ENCODE data around the gene FAM3D.
"Not testable (repeated sequence)": the region's sequence is repeated elsewhere in the genome, so short reads cannot be mapped to it uniquely, and the experiment has no call there.

FAM3D gene, protein sequence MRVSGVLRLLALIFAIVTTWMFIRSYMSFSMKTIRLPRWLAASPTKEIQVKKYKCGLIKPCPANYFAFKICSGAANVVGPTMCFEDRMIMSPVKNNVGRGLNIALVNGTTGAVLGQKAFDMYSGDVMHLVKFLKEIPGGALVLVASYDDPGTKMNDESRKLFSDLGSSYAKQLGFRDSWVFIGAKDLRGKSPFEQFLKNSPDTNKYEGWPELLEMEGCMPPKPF

GRCh38 chr3:58666683-58667082 is at the start of gene FAM3D:
FAM3D (minus strand) TSS chr3:58666774; CDS start chr3:58655563, 11,211 bp downstream.
- peak in 1 of 2 donors; percentile 28 for DNase-seq

DNA sequence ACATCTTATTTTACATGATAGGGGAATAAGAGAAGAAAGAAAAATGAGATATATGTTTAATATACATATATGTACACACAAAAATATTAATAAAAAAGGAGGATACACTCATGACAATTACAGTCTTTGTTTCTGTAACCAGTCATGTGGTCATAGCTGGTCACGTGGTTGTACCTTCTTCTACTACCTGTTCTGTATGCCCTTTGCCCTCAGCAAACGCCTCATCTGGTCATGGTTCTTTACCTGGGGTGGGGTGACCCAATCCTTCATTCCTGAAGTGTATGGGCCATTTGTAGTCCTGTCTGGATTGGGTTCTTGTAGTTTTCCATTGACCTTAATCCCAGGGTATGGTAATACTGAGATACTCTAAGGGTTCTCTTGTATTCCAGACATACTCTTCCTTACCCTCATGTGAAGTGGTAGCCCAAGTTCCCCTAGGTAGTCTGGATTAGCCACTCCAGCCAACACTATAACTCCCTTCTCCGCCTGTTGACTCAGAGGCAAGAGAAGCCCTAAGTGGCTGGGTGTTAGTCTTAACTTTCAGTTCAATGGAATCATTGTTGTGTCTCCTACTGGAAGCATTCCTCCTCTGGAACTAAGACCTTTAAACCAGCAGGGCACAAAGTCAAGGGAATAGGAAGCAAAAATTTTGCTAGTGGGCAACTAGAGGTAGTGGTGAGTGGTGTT is 47.3 kb upstream of the FAM3D start:
- DNase-seq, result no peak

GRCh38 chr3:58711871-58712270 is 45.3 kb upstream of the FAM3D start:
- no peak for DNase-seq

DNA sequence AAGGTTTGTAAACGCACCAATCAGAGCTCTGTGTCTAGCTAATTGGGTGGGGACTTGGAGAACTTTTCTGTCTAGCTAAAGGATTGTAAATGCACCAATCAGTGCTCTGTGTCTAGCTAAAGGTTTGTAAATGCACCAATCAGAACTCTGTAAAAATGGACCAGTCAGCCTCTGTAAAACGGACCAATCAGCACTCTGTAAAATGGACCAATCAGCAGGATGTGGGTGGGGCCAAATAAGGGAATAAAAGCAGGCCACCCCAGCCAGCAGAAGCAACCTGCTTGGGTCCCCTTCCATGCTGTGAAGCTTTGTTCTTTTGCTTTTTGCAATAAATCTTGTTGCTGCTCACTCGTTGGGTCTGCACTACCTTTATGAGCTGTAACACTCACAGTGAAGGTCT is 42.4 kb upstream of the FAM3D start:
- DNase-seq, result not testable (repeated sequence)

DNA sequence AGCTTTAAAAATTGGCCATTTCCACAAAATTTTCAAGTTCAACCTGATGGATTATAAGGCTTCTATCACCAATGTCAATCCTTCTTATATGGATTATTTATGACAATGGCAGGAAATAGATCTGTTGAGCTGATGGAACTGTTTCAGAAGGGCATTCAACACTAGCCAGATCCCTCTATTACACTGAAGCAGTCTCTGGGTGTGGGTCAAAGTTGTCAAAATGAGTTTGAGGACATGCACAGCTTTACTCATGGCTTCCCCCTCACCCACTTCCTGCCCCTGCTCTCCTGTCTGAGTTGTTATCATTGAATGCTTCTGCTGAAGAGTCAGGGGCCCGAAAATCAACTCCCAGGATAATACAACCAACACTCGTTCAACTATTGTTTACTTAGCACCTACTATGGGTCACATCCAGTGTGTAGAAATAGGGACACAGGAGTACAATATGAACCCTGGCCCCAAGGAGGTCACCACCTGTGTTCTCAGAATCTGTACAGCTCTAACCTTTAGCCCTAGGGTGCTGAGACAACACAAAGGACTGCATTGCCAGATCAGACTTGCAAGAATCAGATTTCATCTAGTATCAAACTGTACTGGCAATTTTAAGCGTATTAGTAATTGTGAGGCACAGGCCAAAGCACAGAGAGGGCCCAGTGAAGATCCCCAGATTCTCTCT is 41.7 kb upstream of the FAM3D start:
- DNase-seq, result no peak

- no peak for DNase-seq
Observed at GRCh38 chr3:58707390-58707930, 40.9 kb upstream of the FAM3D start.

DNA sequence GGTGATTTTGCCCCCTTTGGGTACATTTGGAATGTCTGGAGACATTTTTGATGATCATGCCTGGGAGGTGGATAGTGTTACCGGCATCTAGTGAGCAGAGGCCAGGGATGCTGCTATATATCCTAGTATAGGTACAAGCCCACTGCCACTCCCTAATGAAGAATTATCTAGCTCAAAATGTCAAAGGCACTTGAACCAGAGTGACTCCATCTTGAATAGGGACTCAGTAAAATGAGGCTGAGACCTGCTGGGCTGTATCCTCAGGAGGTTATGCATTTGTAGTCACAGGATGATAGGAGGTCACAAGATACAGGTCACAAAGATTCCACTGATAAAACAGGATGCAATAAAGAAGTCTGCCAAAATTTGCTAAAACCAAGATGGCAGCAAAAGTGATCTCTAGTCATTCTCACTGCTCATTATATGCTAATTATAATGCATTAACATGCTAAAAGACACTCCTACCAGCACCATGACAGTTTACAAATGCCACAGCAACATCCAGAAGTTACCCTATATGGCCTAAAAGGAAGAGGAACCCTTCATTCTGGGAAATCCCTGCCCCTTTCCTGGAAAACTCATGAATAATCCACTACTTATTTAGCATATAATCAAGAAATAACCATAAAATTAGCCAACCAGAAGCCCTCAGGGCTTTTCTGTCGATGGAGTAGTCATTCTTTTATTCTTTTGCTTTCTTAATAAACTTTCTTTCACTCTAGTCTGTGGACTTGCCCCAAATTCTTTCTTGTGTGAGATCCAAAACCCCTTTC is 40.0 kb upstream of the FAM3D start:
- no peak for DNase-seq

DNA sequence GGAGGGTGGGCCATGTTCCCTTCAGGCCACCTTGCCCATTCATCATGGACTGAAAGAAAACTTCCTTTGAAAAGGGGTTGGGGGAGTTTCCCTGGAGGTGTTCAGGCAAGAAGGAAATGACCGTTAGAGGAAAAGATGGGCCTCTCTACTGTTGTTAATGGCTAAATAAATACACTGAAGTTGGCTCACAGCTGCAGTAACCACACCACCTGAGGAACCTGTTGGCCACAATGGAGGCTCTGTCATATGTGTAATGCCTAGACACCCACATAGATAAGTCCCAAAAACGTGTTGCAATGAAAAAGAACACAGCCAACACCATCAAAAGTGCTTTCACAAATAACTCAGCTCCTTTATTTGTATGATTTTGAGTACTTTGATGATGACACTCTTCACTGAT is 38.2 kb upstream of the FAM3D start:
- no peak for DNase-seq

DNA sequence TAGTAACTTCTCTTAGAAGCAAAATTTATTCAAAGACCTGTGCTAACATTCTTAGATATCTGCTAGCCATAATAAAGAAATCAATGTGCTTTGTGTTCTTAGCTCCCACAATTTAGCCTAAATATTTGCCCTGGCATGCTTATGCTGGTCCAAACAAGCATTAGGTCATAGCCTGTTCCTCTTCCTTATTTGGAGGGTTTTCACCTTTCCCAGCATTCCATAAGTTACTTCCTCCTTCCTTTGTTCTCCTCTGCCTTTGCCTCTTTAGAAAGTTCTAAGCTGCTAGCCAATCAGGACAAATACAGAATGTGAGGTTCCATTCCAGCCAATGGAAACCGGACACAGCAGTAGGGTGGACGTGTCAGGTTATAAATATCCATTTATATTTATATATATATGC is 37.7 kb upstream of the FAM3D start:
- DNase-seq, result not testable (repeated sequence)

GRCh38 chr3:58698246-58698645 is 31.7 kb upstream of the FAM3D start:
- no peak for DNase-seq

- DNase-seq, result no peak
Observed at GRCh38 chr3:58697561-58697960, 31.0 kb upstream of the FAM3D start.

- DNase-seq, result not testable (repeated sequence)
Observed at GRCh38 chr3:58696813-58697212, 30.2 kb upstream of the FAM3D start.

DNA sequence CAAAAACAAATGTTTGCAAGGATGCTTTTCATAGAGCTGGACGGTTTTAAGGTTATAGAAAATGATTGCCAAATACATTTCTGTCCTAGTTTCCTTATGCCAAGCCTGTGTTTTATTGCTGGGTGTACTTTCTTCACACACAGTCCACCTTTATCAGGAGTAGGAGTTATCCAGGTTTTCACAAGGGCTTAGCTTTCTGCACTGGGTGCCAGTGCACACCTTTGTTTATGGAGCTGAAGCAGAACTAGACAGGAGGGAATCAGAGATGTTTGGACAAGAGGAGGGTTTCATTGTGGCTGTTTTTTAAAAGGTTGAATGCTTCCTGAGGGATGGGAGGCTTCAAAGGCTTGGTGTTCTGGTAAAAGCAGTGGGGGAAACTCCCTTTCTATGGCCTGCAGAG is 29.5 kb upstream of the FAM3D start:
- DNase-seq, result no peak

- DNase-seq, result not testable (repeated sequence)
Observed at GRCh38 chr3:58695284-58695683, 28.7 kb upstream of the FAM3D start.

- DNase-seq, result no peak
Observed at GRCh38 chr3:58693940-58694850, 27.6 kb upstream of the FAM3D start.

GRCh38 chr3:58692484-58692883 is 25.9 kb upstream of the FAM3D start:
- no peak for DNase-seq

DNA sequence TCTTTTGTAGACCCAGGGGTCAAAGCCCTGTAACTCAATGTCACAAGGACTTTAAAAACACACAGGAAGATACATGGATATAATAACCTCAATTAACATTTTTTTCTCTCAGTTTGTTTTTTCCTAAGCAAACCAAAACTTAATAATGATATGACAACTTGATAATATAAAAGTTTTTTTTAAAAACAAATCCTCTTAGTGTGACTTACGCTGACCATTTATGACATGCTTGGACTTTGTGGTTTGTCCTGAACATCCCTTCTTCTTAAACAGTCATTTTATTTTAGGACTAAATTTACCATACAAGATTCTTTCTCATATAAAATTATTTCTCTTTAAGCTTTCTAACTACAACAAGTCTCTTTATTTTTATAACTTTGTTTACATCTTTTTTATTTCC is 25.4 kb upstream of the FAM3D start:
- no peak for DNase-seq

DNA sequence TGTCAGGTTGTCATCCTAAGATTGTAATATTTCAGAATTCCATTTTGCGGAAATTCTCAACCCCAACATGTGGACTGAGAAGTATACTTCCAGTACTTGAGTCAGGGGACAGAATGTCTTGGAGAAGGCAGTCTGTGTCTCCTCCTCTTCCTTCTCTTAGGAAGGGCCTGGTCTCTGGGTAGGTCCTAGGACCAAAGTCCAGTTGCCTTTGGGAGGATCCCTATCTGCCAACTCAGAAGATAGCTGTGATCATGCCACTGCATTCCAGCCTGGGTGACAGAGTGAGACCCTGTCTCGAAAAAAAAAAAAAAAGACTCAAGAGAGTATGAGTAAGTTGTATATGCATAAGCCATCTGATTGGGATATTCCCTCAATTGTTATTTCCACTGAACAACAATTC is 23.9 kb upstream of the FAM3D start:
- DNase-seq, result no peak

DNA sequence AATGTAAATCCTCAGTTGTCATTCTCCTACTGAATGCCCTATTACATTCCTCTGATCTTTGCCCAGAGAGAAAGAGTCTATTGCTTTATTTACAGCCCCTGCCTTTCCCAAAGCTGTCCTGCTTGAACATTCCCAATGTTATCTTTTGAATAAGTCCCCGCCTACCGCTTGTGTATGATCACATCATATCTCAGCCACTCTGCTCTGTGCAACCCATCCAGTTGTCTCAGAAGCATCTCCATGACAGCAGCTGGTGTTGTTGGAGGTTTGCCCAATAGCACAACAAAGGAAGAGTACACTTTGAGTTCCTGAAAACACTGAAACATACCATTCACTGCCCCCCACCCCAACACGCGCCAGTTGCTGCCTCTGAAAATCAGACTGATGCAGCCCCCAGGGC is 22.0 kb upstream of the FAM3D start:
- DNase-seq, result no peak

GRCh38 chr3:58686847-58687246 is 20.3 kb upstream of the FAM3D start:
- no peak for DNase-seq

DNA sequence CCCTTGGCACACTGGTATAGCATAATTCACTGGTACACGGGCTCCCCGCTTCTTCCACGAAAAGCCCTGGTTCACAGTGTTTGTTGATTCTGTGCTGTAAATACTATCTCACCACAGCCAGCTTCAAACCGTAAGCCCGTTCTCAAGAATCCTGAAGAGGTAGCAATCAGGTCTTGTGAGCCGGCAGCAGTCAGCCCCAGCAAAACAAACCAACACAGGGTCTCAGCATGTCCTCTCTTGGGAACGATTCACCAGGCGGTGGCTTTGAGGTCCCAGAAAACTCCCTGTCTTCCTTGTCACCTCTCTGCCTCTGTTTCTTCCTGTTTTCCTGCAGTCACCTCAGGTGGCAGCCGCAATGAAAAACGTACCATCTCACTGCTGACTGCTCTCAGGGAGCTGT is 19.1 kb upstream of the FAM3D start:
- no peak for DNase-seq

- DNase-seq, result no peak
Observed at GRCh38 chr3:58683466-58683865, 16.9 kb upstream of the FAM3D start.

Measured in CD4-positive, alpha-beta T cell treated with Interferon alpha-2 for 1 hour (primary cell).